Measurements from ENCODE around the gene CNTNAP2. TPM values are rescaled to one million over a fixed set of nuclear protein-coding genes. Genes with fewer than 3 reads are reported as not detected.

CNTNAP2 gene
- total and polyA plus RNA-seq, 2 experiments from 2014 or later = not detected

GRCh38 chr7:147646568-147646967, 1530.0 kb downstream of the CNTNAP2 start:
- no peaks in the 10 kb centered on the region for H3K9me2 ChIP-seq (ENCODE audit: insufficient read depth)
- H3K4me2 ChIP-seq (ENCODE audit: unreplicated experiment) = no peak overlapping the region
- H3K4me1 ChIP-seq (ENCODE audit: insufficient read depth) = no peaks in the 10 kb centered on the region
- H3K27ac ChIP-seq = no peak overlapping the region
- H3F3A ChIP-seq (ENCODE audit: insufficient read depth) = no peaks in the 10 kb centered on the region
- H4K20me1 ChIP-seq (ENCODE audit: insufficient read depth) = no peaks in the 10 kb centered on the region
- H3K27me3 ChIP-seq (replicated peaks; ENCODE audit: insufficient read depth) = no peaks in the 10 kb centered on the region
- no peak for TF ChIP-seq EZH2 (IDR thresholded peaks at IDR 0.05; ENCODE audit: insufficient read depth, poor library complexity, severe bottlenecking)
- no peak for TF ChIP-seq EZH2phosphoT487 (IDR thresholded peaks at IDR 0.05; ENCODE audit: insufficient read depth, low read depth)
- no peaks in the 10 kb centered on the region for H3K9me3 ChIP-seq (ENCODE audit: low read depth)
- no peaks in the 10 kb centered on the region for H3K36me3 ChIP-seq (ENCODE audit: low read depth)
- H3K4me3 ChIP-seq = no peak overlapping the region
- DNase-seq = no peak
- in situ Hi-C loops (cut with MboI) = no loop called here
- H2AFZ ChIP-seq = no peak overlapping the region
- WGBS, 2 experiments (ENCODE audit: low coverage in 1 of 2, low lambda C conversion rate in 2 of 2, missing lambda C conversion rate in 2 of 2) = 43 to 44% methylated on average over 4 of the region's 4 CpGs
- no peaks in the 10 kb centered on the region for H3K79me2 ChIP-seq (ENCODE audit: insufficient read depth)
- H3K9ac ChIP-seq = no peak overlapping the region

- no peaks in the 10 kb centered on the region for H3K36me3 ChIP-seq (ENCODE audit: low read depth)
These were observed 1534.4 kb downstream of the CNTNAP2 start for GRCh38 chr7:147650991-147651390.

DNA sequence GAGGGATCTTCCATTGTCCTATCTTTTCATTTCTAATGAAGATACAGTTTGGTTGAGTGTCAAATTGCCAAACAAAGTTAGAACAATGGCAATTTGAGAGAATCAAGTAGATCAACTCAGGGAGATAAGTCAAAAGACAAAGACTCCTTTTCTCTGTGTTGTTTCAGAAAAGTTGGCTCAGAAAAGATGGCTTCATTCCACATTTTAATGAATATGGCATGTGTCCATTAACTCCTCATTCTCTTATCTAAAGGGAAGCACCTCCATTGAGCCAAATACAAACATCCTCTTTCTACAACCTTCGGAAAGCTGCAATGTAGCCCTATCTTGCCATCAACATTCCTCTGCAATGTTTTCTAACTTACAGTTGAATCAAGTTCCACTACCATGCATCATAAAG, 1535.0 kb downstream of the CNTNAP2 start:
- H3K4me2 ChIP-seq (ENCODE audit: unreplicated experiment) = no peak overlapping the region
- no peaks in the 10 kb centered on the region for H3K27me3 ChIP-seq (replicated peaks; ENCODE audit: insufficient read depth)
- in situ Hi-C loops (cut with MboI) = no loop called here
- no peaks in the 10 kb centered on the region for H3K9me2 ChIP-seq (ENCODE audit: insufficient read depth)
- H2AFZ ChIP-seq = no peak overlapping the region
- no peaks in the 10 kb centered on the region for H4K20me1 ChIP-seq (ENCODE audit: insufficient read depth)
- DNase-seq = no peak
- H3K27ac ChIP-seq = no peak overlapping the region
- H3K9me3 ChIP-seq (ENCODE audit: low read depth) = no peaks in the 10 kb centered on the region
- TF ChIP-seq EZH2phosphoT487 (IDR thresholded peaks at IDR 0.05; ENCODE audit: insufficient read depth, low read depth) (no peak), EZH2 (IDR thresholded peaks at IDR 0.05; ENCODE audit: insufficient read depth, poor library complexity, severe bottlenecking) (no peak)
- 39 to 50% methylated on average over 1 of the region's 1 CpG for WGBS, 2 experiments (ENCODE audit: low coverage in 1 of 2, low lambda C conversion rate in 2 of 2, missing lambda C conversion rate in 2 of 2)
- no peaks in the 10 kb centered on the region for H3K79me2 ChIP-seq (ENCODE audit: insufficient read depth)
- no peaks in the 10 kb centered on the region for H3F3A ChIP-seq (ENCODE audit: insufficient read depth)
- no peaks in the 10 kb centered on the region for H3K4me1 ChIP-seq (ENCODE audit: insufficient read depth)
- H3K4me3 ChIP-seq = no peak overlapping the region
- H3K36me3 ChIP-seq (ENCODE audit: low read depth) = no peaks in the 10 kb centered on the region
- no peak overlapping the region for H3K9ac ChIP-seq

More at GRCh38 chr7:147650991-147651390, 1534.4 kb downstream of the CNTNAP2 start:
- WGBS, 2 experiments (ENCODE audit: low coverage in 1 of 2, low lambda C conversion rate in 2 of 2, missing lambda C conversion rate in 2 of 2) = 25 to 39% methylated on average over 3 of the region's 3 CpGs
- DNase-seq = no peak
- H3K4me1 ChIP-seq (ENCODE audit: insufficient read depth) = no peaks in the 10 kb centered on the region
- H3K9ac ChIP-seq = no peak overlapping the region
- H3K9me2 ChIP-seq (ENCODE audit: insufficient read depth) = no peaks in the 10 kb centered on the region
- in situ Hi-C loops (cut with MboI) = no loop called here
- TF ChIP-seq EZH2 (IDR thresholded peaks at IDR 0.05; ENCODE audit: insufficient read depth, poor library complexity, severe bottlenecking) (no peak), EZH2phosphoT487 (IDR thresholded peaks at IDR 0.05; ENCODE audit: insufficient read depth, low read depth) (no peak)
- H3K4me2 ChIP-seq (ENCODE audit: unreplicated experiment) = no peak overlapping the region
- no peak overlapping the region for H2AFZ ChIP-seq
- H3K27me3 ChIP-seq (replicated peaks; ENCODE audit: insufficient read depth) = no peaks in the 10 kb centered on the region
- H3K79me2 ChIP-seq (ENCODE audit: insufficient read depth) = no peaks in the 10 kb centered on the region
- no peak overlapping the region for H3K4me3 ChIP-seq
- no peaks in the 10 kb centered on the region for H4K20me1 ChIP-seq (ENCODE audit: insufficient read depth)
- no peaks in the 10 kb centered on the region for H3F3A ChIP-seq (ENCODE audit: insufficient read depth)
- H3K9me3 ChIP-seq (ENCODE audit: low read depth) = no peaks in the 10 kb centered on the region
- no peak overlapping the region for H3K27ac ChIP-seq

GRCh38 chr7:147653456-147653855, 1536.9 kb downstream of the CNTNAP2 start:
- Histone ChIP-seq H3K27me3 (replicated peaks; ENCODE audit: insufficient read depth) (no peaks in the 10 kb centered on the region), H2AFZ (no peak overlapping the region), H3K9me2 (ENCODE audit: insufficient read depth) (no peaks in the 10 kb centered on the region), H3K4me3 (no peak overlapping the region), H3K4me2 (ENCODE audit: unreplicated experiment) (no peak overlapping the region), H3K9me3 (ENCODE audit: low read depth) (no peaks in the 10 kb centered on the region), H4K20me1 (ENCODE audit: insufficient read depth) (no peaks in the 10 kb centered on the region), H3K79me2 (ENCODE audit: insufficient read depth) (no peaks in the 10 kb centered on the region), H3K36me3 (ENCODE audit: low read depth) (no peaks in the 10 kb centered on the region), H3F3A (ENCODE audit: insufficient read depth) (no peaks in the 10 kb centered on the region), H3K27ac (no peak overlapping the region), H3K4me1 (ENCODE audit: insufficient read depth) (no peaks in the 10 kb centered on the region), H3K9ac (no peak overlapping the region)
- WGBS, 2 experiments (ENCODE audit: low coverage in 1 of 2, low lambda C conversion rate in 2 of 2, missing lambda C conversion rate in 2 of 2) = 9 to 11% methylated on average over 3 of the region's 3 CpGs
- in situ Hi-C loops (cut with MboI) = no loop called here
- no peak for TF ChIP-seq EZH2 (IDR thresholded peaks at IDR 0.05; ENCODE audit: insufficient read depth, poor library complexity, severe bottlenecking)
- TF ChIP-seq EZH2phosphoT487 (IDR thresholded peaks at IDR 0.05; ENCODE audit: insufficient read depth, low read depth) = no peak
- DNase-seq = no peak

All from GM23248 (cell line).